B cell (primary cell): ENCODE results near the gene KIF14. TPM values are rescaled to one million over a fixed set of nuclear protein-coding genes. Genes with fewer than 3 reads are reported as not detected.

Experiments used
- ATAC-seq: fragments of 200-7000 bp; cut with Tn5 transposase; one replicate; pipeline ENCODE4 v1.10.0; 2021; ENCODE audit warnings: low read depth, mild to moderate bottlenecking, moderate number of reproducible peaks, moderate library complexity
- CTCF ChIA-PET: fragments of 350-600 bp; sonication (Branson Sonifier 250); formaldehyde crosslinking; loops from one replicate; lab custom pipeline; 2021; ENCODE audit warnings: antibody characterized with exemption, inconsistent platforms; lab: Charles Lee
- POLR2A ChIA-PET: fragments of 350-600 bp; sonication (Branson Sonifier 250); formaldehyde crosslinking; loops from one replicate; lab custom pipeline; 2021; ENCODE audit warnings: antibody characterized with exemption; lab: Charles Lee
- DNase-seq: peaks from one replicate; pipeline ENCODE4 v3.0.0; 2013
- H2AFZ ChIP-seq: 2 replicates; pipeline ENCODE4 v1.6.1; 2012; ENCODE audit warnings: mild to moderate bottlenecking, low read depth, low read length; ENCODE audit not compliant: insufficient read depth, poor library complexity, severe bottlenecking
- H3K27ac ChIP-seq, 2 donors: 1 replicate in 1 of 2; 2 replicates in 1 of 2; pipeline ENCODE4 v1.5.1; 2012 to 2013; ENCODE audit warnings: low read length in 2 of 2, mild to moderate bottlenecking in 2 of 2, moderate library complexity in 1 of 2
- H3K27me3 ChIP-seq, 4 experiments: fragments of 200-600 bp in 1 of 4; sonication (generic) in 1 of 4; replicated peaks in 1 of 4; 1 replicate in 2 of 4; 2 replicates in 2 of 4; pipeline versions ENCODE4 v1.6.1 to v1.7.0; 2013 to 2016; ENCODE audit warnings: low read length in 3 of 4, mild to moderate bottlenecking in 2 of 4, mixed read lengths in 1 of 4, moderate library complexity in 1 of 4; ENCODE audit not compliant: insufficient read depth in 4 of 4, control insufficient read depth in 3 of 4; ENCODE audit errors: control extremely low read depth in 1 of 4
- H3K36me3 ChIP-seq, 2 experiments: replicated peaks in 1 of 2; 1 replicate in 1 of 2; 2 replicates in 1 of 2; pipeline versions ENCODE4 v1.6.1 to v1.7.1; 2013; ENCODE audit warnings: low read length in 1 of 2; ENCODE audit not compliant: insufficient read depth in 2 of 2, control insufficient read depth in 1 of 2; ENCODE audit errors: control extremely low read depth in 1 of 2, extremely low read depth in 1 of 2
- H3K4me1 ChIP-seq, 2 donors: fragments of 200-600 bp in 1 of 2; sonication (generic) in 1 of 2; 1 replicate in 1 of 2; 2 replicates in 1 of 2; pipeline versions ENCODE4 v1.5.1 to v1.6.1; 2013 to 2017; ENCODE audit warnings: low read length in 2 of 2; ENCODE audit not compliant: control insufficient read depth in 2 of 2, insufficient read depth in 2 of 2
- H3K4me2 ChIP-seq: replicated peaks from 2 replicates; pipeline ENCODE3; 2012; ENCODE audit warnings: mild to moderate bottlenecking, low read depth, low read length; ENCODE audit not compliant: poor library complexity, severe bottlenecking
- H3K4me3 ChIP-seq, 5 experiments: fragments of 200-600 bp in 1 of 5; sonication (generic) in 1 of 5; 1 replicate in 3 of 5; 2 replicates in 2 of 5; pipeline versions ENCODE4 v1.5.1 to v1.7.0; 2011 to 2016; ENCODE audit warnings: low read length in 4 of 5, mild to moderate bottlenecking in 4 of 5, low read depth in 2 of 5, control low read depth in 1 of 5, moderate library complexity in 1 of 5; ENCODE audit not compliant: insufficient read depth in 1 of 5; ENCODE audit errors: control extremely low read depth in 1 of 5, extremely low read depth in 1 of 5
- H3K79me2 ChIP-seq: fragments of 200-600 bp; sonication (generic); one replicate; pipeline ENCODE4 v1.6.0; 2016; ENCODE audit warnings: low read length; ENCODE audit not compliant: control insufficient read depth, insufficient read depth
- H3K9ac ChIP-seq: fragments of 200-600 bp; sonication (generic); 2 replicates; pipeline ENCODE4 v1.6.1; 2017; ENCODE audit warnings: mild to moderate bottlenecking, low read length, moderate library complexity
- H3K9me3 ChIP-seq, 3 donors: one replicate each; pipeline versions ENCODE4 v1.6.1 to v1.7.1; 2013; ENCODE audit warnings: low read length in 2 of 3; ENCODE audit not compliant: control insufficient read depth in 2 of 3, insufficient read depth in 1 of 3; ENCODE audit errors: control extremely low read depth in 1 of 3
- H4K20me1 ChIP-seq: 2 replicates; pipeline ENCODE4 v1.6.0; 2012; ENCODE audit warnings: mild to moderate bottlenecking, low read length; ENCODE audit not compliant: insufficient read depth, control insufficient read depth, poor library complexity, severe bottlenecking
- H3K27ac Mint-ChIP-seq: one replicate; pipeline ENCODE4 v1.8.0; 2021; ENCODE audit warnings: mixed read lengths
- H3K27me3 Mint-ChIP-seq: one replicate; pipeline ENCODE4 v1.8.0; 2021; ENCODE audit warnings: mixed read lengths
- H3K4me1 Mint-ChIP-seq: one replicate; pipeline ENCODE4 v1.8.0; 2021; ENCODE audit warnings: mixed read lengths
- H3K4me3 Mint-ChIP-seq: one replicate; pipeline ENCODE4 v1.8.0; 2021; ENCODE audit warnings: mixed read lengths
- H3K9me3 Mint-ChIP-seq: one replicate; pipeline ENCODE4 v1.8.0; 2022; ENCODE audit warnings: mixed read lengths; ENCODE audit not compliant: insufficient read depth
- EZH2 ChIP-seq: IDR thresholded peaks from 2 replicates; pipeline ENCODE4 v1.6.1; 2012; ENCODE audit warnings: borderline replicate concordance, low read depth, mild to moderate bottlenecking, moderate library complexity, low read length; ENCODE audit not compliant: insufficient read depth, poor library complexity, severe bottlenecking
- WGBS: methylation state at CpG from one replicate; pipeline ENCODE4 v1.1.5; 2013; ENCODE audit warnings: missing lambda C conversion rate; ENCODE audit not compliant: insufficient coverage; 5-methylcytosine and 5-hydroxymethylcytosine counted together
- intact Hi-C: fragments of 100-400 bp; cut with micrococcal nuclease; formaldehyde crosslinking; loops from one replicate; pipeline ENCODE4 v1.10.0; 2022
- polyA plus RNA-seq: library from polyadenylated mRNA; depleted of rRNA; stranded (reverse); fragments of >200 nt; gene quantifications from 2 replicates; pipeline ENCODE4 v1.2.3, GENCODE V29; 2012
- total RNA-seq, 2 donors: library from RNA; stranded (reverse); fragments of 120-200 nt in 1 of 2; gene quantifications; 1 replicate in 1 of 2; 2 replicates in 1 of 2; pipeline versions ENCODE4 v1.2.3 to v1.2.4, GENCODE V29; 2013 to 2022
- TF ChIP-seq, protein P1 (sequence below): fragments of 200-600 bp; IDR thresholded peaks from one replicate; pipeline ENCODE4 v1.8.0; 2022; ENCODE audit warnings: antibody characterized with exemption, mild to moderate bottlenecking

KIF14 gene
- total and polyA plus RNA-seq, 2 donors (not counting 1 experiment from before 2014, with no cell fraction given), result 0.01 to 0.15 TPM

DNA sequence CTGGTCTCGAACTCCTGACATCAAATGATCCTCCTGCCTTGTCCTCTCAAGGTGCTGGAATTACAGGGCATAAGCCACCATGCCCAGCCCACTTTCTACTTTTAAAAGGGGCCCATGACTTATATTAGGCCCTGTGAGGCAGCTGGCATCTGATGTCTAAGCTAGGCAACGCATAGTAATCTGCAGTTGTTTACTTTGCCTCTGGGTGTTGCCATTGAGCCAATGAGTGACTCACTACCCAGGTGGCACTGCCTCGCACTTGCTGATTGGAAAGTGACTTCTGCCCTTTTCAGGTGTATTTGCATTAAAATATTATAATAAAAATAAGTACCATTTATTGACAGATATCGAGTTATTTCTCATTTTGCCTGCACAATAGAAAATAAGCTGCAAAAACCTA is 84.9 kb downstream of the KIF14 start:
- Mint-ChIP-seq H3K27ac (no peak overlapping the region), H3K4me1 (no peaks in the 10 kb centered on the region), H3K27me3 (peaks cover 17% of the 10 kb centered on the region), H3K4me3 (no peak overlapping the region), H3K9me3 (peaks cover 2% of the 10 kb centered on the region)
- Histone ChIP-seq H3K27me3 (no peaks in the 10 kb centered on the region), H3K36me3 (no peaks in the 10 kb centered on the region), H3K9me3 (peaks cover 0 to 3% (median 2%) of the 10 kb centered on the region in 3 donors), H2AFZ (no peak overlapping the region), H3K9ac (no peak overlapping the region), H3K4me1 (no peaks in the 10 kb centered on the region), H3K27ac (no peak overlapping the region), H3K4me2 (no peak overlapping the region), H3K4me3 (no peak overlapping the region), H3K79me2 (no peaks in the 10 kb centered on the region), H4K20me1 (no peaks in the 10 kb centered on the region)
- TF ChIP-seq, protein P1, sequence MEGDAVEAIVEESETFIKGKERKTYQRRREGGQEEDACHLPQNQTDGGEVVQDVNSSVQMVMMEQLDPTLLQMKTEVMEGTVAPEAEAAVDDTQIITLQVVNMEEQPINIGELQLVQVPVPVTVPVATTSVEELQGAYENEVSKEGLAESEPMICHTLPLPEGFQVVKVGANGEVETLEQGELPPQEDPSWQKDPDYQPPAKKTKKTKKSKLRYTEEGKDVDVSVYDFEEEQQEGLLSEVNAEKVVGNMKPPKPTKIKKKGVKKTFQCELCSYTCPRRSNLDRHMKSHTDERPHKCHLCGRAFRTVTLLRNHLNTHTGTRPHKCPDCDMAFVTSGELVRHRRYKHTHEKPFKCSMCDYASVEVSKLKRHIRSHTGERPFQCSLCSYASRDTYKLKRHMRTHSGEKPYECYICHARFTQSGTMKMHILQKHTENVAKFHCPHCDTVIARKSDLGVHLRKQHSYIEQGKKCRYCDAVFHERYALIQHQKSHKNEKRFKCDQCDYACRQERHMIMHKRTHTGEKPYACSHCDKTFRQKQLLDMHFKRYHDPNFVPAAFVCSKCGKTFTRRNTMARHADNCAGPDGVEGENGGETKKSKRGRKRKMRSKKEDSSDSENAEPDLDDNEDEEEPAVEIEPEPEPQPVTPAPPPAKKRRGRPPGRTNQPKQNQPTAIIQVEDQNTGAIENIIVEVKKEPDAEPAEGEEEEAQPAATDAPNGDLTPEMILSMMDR, result no peak
- TF ChIP-seq EZH2, result no peak
- ChIA-PET CTCF (interaction anchor here (1.7 to 2.0 kb wide), 2 partner anchors 22 to 24 kb away, joined by 5 to 6 read pairs; no protein-coding TSS in a partner anchor), POLR2A (no interaction called here)
- DNase-seq (no peak), ATAC-seq (no peak)
- 40% methylated on average over 1 of the region's 4 CpGs for WGBS
- intact Hi-C loops, result no loop called here

DNA sequence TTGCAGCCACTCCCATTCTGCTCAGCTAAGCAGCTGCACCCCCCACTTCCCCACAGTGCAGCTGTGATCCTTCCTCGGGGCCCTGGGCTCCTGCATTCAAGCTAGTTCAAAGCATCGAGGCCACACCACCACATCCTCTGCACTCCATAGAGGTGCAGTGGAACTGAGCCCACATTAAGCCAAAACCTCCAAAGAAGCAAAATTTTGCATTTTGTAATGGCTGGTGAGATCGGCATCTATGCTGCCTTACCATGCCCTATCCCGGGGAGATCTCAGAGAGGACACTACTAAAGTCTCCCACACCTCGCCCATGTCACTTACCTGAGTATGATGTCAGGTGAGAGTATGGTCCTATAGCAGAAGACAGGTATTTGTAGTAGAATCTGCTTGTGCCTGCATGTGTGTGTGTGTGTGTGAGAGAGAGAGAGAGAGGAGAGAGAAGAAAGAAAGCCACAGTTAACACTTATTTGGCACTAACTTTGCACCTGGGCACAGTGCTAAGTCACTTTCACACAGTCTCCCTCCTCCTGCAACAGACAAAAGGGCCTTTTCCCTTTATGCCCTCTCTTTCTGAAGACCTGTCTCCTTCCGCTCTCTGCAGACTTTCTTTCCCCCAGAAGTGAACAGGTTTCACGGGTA is 89.8 kb downstream of the KIF14 start:
- Histone ChIP-seq H4K20me1 (no peaks in the 10 kb centered on the region), H3K4me3 (no peak overlapping the region), H3K27ac (no peak overlapping the region), H3K9ac (no peak overlapping the region), H3K4me2 (no peak overlapping the region), H3K4me1 (peaks cover 3 to 7% of the 10 kb centered on the region in 2 donors), H3K36me3 (no peaks in the 10 kb centered on the region), H3K79me2 (no peaks in the 10 kb centered on the region), H3K27me3 (peaks cover 0 to 2% (median 0%) of the 10 kb centered on the region in 4 experiments), H3K9me3 (no peaks in the 10 kb centered on the region), H2AFZ (no peak overlapping the region)
- TF ChIP-seq, protein P1, result no peak
- TF ChIP-seq EZH2, result no peak
- peaks cover 6% of the 10 kb centered on the region for H3K27me3 Mint-ChIP-seq
- intact Hi-C loops, result no loop called here
- H3K9me3 Mint-ChIP-seq, result no peaks in the 10 kb centered on the region
- ATAC-seq (no peak), DNase-seq (no peak)
- H3K27ac Mint-ChIP-seq, result no peak overlapping the region
- peaks cover 14% of the 10 kb centered on the region for H3K4me1 Mint-ChIP-seq
- ChIA-PET POLR2A (no interaction called here), CTCF (no interaction called here)
- H3K4me3 Mint-ChIP-seq, result no peak overlapping the region
- WGBS, result 60% methylated on average over 6 of the region's 7 CpGs
